GM12891 (cell line): ENCODE results near the gene SFXN5.

Source experiments
- POLR2A ChIP-seq: IDR thresholded peaks from 2 replicates; pipeline ENCODE4 v1.6.1; 2011; ENCODE audit warnings: low read depth, low read length, control low read depth
- POLR2AphosphoS5 ChIP-seq: IDR thresholded peaks from 2 replicates; pipeline ENCODE4 v1.6.1; 2011; ENCODE audit warnings: low read depth, low read length, control low read depth

DNA sequence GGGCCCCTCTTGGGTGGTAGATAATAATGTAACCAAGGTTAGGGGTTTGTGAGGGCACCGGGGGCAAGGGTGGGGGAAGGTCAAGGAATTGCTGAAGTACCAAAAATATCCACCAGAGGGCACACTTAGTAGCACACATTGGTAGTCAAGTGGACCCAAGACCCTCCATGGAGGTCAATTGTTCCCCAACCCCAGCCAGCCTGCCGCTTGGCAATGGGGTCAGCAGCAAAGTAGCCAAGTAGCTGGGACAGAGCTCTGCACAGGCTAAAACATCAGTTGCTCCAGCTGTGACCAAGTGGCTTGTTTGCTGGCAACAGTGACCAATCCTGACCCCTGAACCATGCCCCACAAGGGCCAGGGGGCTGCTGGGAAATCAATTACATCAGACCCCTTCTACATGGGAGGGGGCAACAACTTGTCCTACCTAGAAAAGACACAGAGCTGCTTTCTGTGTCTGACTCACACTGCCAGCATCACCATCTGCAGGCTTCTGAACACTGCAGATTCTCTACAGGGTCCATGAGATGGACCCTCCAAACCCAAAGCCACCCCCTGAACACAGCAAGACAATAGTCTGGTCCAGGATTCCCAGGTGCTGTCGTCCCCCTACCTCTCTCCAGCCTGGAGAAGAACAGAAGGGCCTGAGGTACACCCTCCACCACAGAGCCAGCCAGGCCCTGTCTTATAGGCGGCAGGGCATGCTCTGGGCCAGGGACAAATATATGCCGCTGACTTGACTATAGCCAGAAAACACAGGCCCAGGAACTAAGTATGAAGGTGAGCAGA, 78.2 kb downstream of the SFXN5 start:
- TF ChIP-seq POLR2AphosphoS5 (no peak), POLR2A (no peak)
